ENCODE measurements around the gene MYL4.

The MYL4 gene

GRCh38 chr17:47251421-47251940 is 42.3 kb downstream of the MYL4 start:
- Histone ChIP-seq H3K27ac (ENCODE audit: low read length) (no peak overlapping the region), H3K4me1 (ENCODE audit: insufficient read depth, low read length) (no peaks in the 10 kb centered on the region), H3K36me3 (ENCODE audit: insufficient read depth, low read depth, low read length) (no peaks in the 10 kb centered on the region), H3K27me3 (ENCODE audit: insufficient read depth, low read length) (peaks cover 48% of the 10 kb centered on the region), H3K9me3 (ENCODE audit: insufficient read depth, low read depth, low read length) (no peaks in the 10 kb centered on the region), H3K4me3 (ENCODE audit: low read length) (no peak overlapping the region), H3K9ac (ENCODE audit: low read depth, low read length) (no peak overlapping the region)

- Histone ChIP-seq H3K4me1 (ENCODE audit: insufficient read depth, low read length) (no peaks in the 10 kb centered on the region), H3K9me3 (ENCODE audit: insufficient read depth, low read depth, low read length) (no peaks in the 10 kb centered on the region), H3K4me3 (ENCODE audit: low read length) (no peak overlapping the region), H3K36me3 (ENCODE audit: insufficient read depth, low read depth, low read length) (no peaks in the 10 kb centered on the region), H3K27me3 (ENCODE audit: insufficient read depth, low read length) (peaks cover 56% of the 10 kb centered on the region), H3K9ac (ENCODE audit: low read depth, low read length) (no peak overlapping the region), H3K27ac (ENCODE audit: low read length) (no peak overlapping the region)
Measured at GRCh38 chr17:47252209-47252608, 43.1 kb downstream of the MYL4 start.

GRCh38 chr17:47252766-47253512 is 43.8 kb downstream of the MYL4 start:
- H3K4me1 ChIP-seq (ENCODE audit: insufficient read depth, low read length) = no peaks in the 10 kb centered on the region
- no peak overlapping the region for H3K27ac ChIP-seq (ENCODE audit: low read length)
- peak overlapping the region; percentile 79 for H3K4me3 ChIP-seq (ENCODE audit: low read length)
- peaks cover 63% of the 10 kb centered on the region for H3K27me3 ChIP-seq (ENCODE audit: insufficient read depth, low read length)
- no peaks in the 10 kb centered on the region for H3K36me3 ChIP-seq (ENCODE audit: insufficient read depth, low read depth, low read length)
- H3K9ac ChIP-seq (ENCODE audit: low read depth, low read length) = no peak overlapping the region
- no peaks in the 10 kb centered on the region for H3K9me3 ChIP-seq (ENCODE audit: insufficient read depth, low read depth, low read length)

- no peaks in the 10 kb centered on the region for H3K9me3 ChIP-seq (ENCODE audit: insufficient read depth, low read depth, low read length)
- peak within 1 kb of the TSS; percentile 79 for H3K4me3 ChIP-seq (ENCODE audit: low read length)
- H3K27ac ChIP-seq (ENCODE audit: low read length) = no peak within 1 kb of the TSS
- H3K4me1 ChIP-seq (ENCODE audit: insufficient read depth, low read length) = no peaks in the 10 kb centered on the region
- H3K9ac ChIP-seq (ENCODE audit: low read depth, low read length) = peak within 1 kb of the TSS; percentile 10; the same call in 1 of the 2 replicates
- no peaks in the 10 kb centered on the region for H3K36me3 ChIP-seq (ENCODE audit: insufficient read depth, low read depth, low read length)
- peaks cover 65% of the 10 kb centered on the region for H3K27me3 ChIP-seq (ENCODE audit: insufficient read depth, low read length)
Measured at GRCh38 chr17:47253541-47254402, 44.6 kb downstream of the MYL4 start, which contains the start of gene ITGB3. Gene ITGB3, plus strand, starts transcription at chr17:47253827. Its CDS starts 35 bp downstream, at chr17:47253862.

GRCh38 chr17:47254403-47254943 is 45.3 kb downstream of the MYL4 start:
- no peaks in the 10 kb centered on the region for H3K9me3 ChIP-seq (ENCODE audit: insufficient read depth, low read depth, low read length)
- H3K27ac ChIP-seq (ENCODE audit: low read length) = no peak overlapping the region
- H3K27me3 ChIP-seq (ENCODE audit: insufficient read depth, low read length) = peaks cover 65% of the 10 kb centered on the region
- H3K9ac ChIP-seq (ENCODE audit: low read depth, low read length) = peak overlapping the region; percentile 10; the same call in 1 of the 2 replicates
- no peaks in the 10 kb centered on the region for H3K36me3 ChIP-seq (ENCODE audit: insufficient read depth, low read depth, low read length)
- peak overlapping the region; percentile 79 for H3K4me3 ChIP-seq (ENCODE audit: low read length)
- no peaks in the 10 kb centered on the region for H3K4me1 ChIP-seq (ENCODE audit: insufficient read depth, low read length)

GRCh38 chr17:47257651-47258339 is 48.6 kb downstream of the MYL4 start:
- Histone ChIP-seq H3K4me3 (ENCODE audit: low read length) (no peak overlapping the region), H3K9ac (ENCODE audit: low read depth, low read length) (no peak overlapping the region), H3K36me3 (ENCODE audit: insufficient read depth, low read depth, low read length) (no peaks in the 10 kb centered on the region), H3K4me1 (ENCODE audit: insufficient read depth, low read length) (0 out of 2 replicates have a peak, but pooled peaks cover 3% of the 10 kb centered on the region), H3K9me3 (ENCODE audit: insufficient read depth, low read depth, low read length) (no peaks in the 10 kb centered on the region), H3K27ac (ENCODE audit: low read length) (no peak overlapping the region), H3K27me3 (ENCODE audit: insufficient read depth, low read length) (peaks cover 54% of the 10 kb centered on the region)

GRCh38 chr17:47262586-47262985 is 53.4 kb downstream of the MYL4 start:
- Histone ChIP-seq H3K9me3 (ENCODE audit: insufficient read depth, low read depth, low read length) (no peaks in the 10 kb centered on the region), H3K27ac (ENCODE audit: low read length) (no peak overlapping the region), H3K4me3 (ENCODE audit: low read length) (no peak overlapping the region), H3K27me3 (ENCODE audit: insufficient read depth, low read length) (peaks cover 6% of the 10 kb centered on the region; the same call in 1 of the 2 replicates), H3K9ac (ENCODE audit: low read depth, low read length) (no peak overlapping the region), H3K36me3 (ENCODE audit: insufficient read depth, low read depth, low read length) (no peaks in the 10 kb centered on the region), H3K4me1 (ENCODE audit: insufficient read depth, low read length) (0 out of 2 replicates have a peak, but pooled peaks cover 3% of the 10 kb centered on the region)

GRCh38 chr17:47264166-47264565 is 55.0 kb downstream of the MYL4 start:
- H3K9me3 ChIP-seq (ENCODE audit: insufficient read depth, low read depth, low read length) = no peaks in the 10 kb centered on the region
- 0 out of 2 replicates have a peak, but pooled peaks cover 3% of the 10 kb centered on the region for H3K4me1 ChIP-seq (ENCODE audit: insufficient read depth, low read length)
- H3K27me3 ChIP-seq (ENCODE audit: insufficient read depth, low read length) = no peaks in the 10 kb centered on the region
- H3K9ac ChIP-seq (ENCODE audit: low read depth, low read length) = no peak overlapping the region
- no peaks in the 10 kb centered on the region for H3K36me3 ChIP-seq (ENCODE audit: insufficient read depth, low read depth, low read length)
- H3K4me3 ChIP-seq (ENCODE audit: low read length) = no peak overlapping the region
- H3K27ac ChIP-seq (ENCODE audit: low read length) = no peak overlapping the region

- Histone ChIP-seq H3K9me3 (ENCODE audit: insufficient read depth, low read depth, low read length) (no peaks in the 10 kb centered on the region), H3K27ac (ENCODE audit: low read length) (no peak overlapping the region), H3K36me3 (ENCODE audit: insufficient read depth, low read depth, low read length) (no peaks in the 10 kb centered on the region), H3K27me3 (ENCODE audit: insufficient read depth, low read length) (no peaks in the 10 kb centered on the region), H3K4me1 (ENCODE audit: insufficient read depth, low read length) (0 out of 2 replicates have a peak, but pooled peaks cover under 1% of the 10 kb centered on the region), H3K9ac (ENCODE audit: low read depth, low read length) (no peak overlapping the region), H3K4me3 (ENCODE audit: low read length) (no peak overlapping the region)
Measured at GRCh38 chr17:47265983-47266541, 56.9 kb downstream of the MYL4 start.

GRCh38 chr17:47266782-47267181 is 57.6 kb downstream of the MYL4 start:
- Histone ChIP-seq H3K27ac (ENCODE audit: low read length) (no peak overlapping the region), H3K36me3 (ENCODE audit: insufficient read depth, low read depth, low read length) (no peaks in the 10 kb centered on the region), H3K9me3 (ENCODE audit: insufficient read depth, low read depth, low read length) (no peaks in the 10 kb centered on the region), H3K9ac (ENCODE audit: low read depth, low read length) (no peak overlapping the region), H3K27me3 (ENCODE audit: insufficient read depth, low read length) (no peaks in the 10 kb centered on the region), H3K4me3 (ENCODE audit: low read length) (no peak overlapping the region), H3K4me1 (ENCODE audit: insufficient read depth, low read length) (no peaks in the 10 kb centered on the region)
